Measurements from ENCODE around the gene APOBEC4. TPM values are rescaled to one million over a fixed set of nuclear protein-coding genes. Genes with fewer than 3 reads are reported as not detected.

Gene APOBEC4
- total and polyA plus RNA-seq, 2 of the 13 experiments (the other 11 are each of a cell fraction or from before 2014, with no cell fraction given) = not detected

- no peak for FAIRE-seq
- ChIA-PET CTCF (ENCODE audit: low intra/inter-chr PET ratio, low total read pairs) (interaction anchor here (1.2 kb wide), 1 partner anchor 32 kb away, joined by 3 read pairs; no protein-coding TSS in a partner anchor), POLR2A (no interaction called here)
- Histone ChIP-seq H3K79me2 (ENCODE audit: insufficient read depth, low read length) (no peaks in the 10 kb centered on the region), H4K20me1 (ENCODE audit: insufficient read depth, low read length) (no peaks in the 10 kb centered on the region), H3K36me3 (replicated peaks in 1 of 2; ENCODE audit: control insufficient read depth in 1 of 2, insufficient read depth in 2 of 2, low read length in 2 of 2) (no peaks in the 10 kb centered on the region), H3K27ac (ENCODE audit: extremely low read length, insufficient read depth, low read length) (no peak overlapping the region), H3K27me3 (ENCODE audit: control insufficient read depth in 1 of 2, insufficient read depth in 2 of 2, low read length in 2 of 2) (no peaks in the 10 kb centered on the region), H3K4me2 (ENCODE audit: low read depth, low read length) (no peak overlapping the region), H3K4me1 (ENCODE audit: insufficient read depth, low read length) (no peaks in the 10 kb centered on the region), H3K9me3 (ENCODE audit: low read length) (no peaks in the 10 kb centered on the region), H3K4me3 (replicated peaks in 1 of 3; ENCODE audit: insufficient read depth in 1 of 3, low read depth in 2 of 3, low read length in 3 of 3) (no peak overlapping the region), H3K9ac (ENCODE audit: insufficient read depth, low read depth, low read length) (no peak overlapping the region), H2AFZ (ENCODE audit: low read length) (no peak overlapping the region)
- in situ Hi-C loops (cut with HindIII; ENCODE audit: extremely low pct_ligation_motif_present, low pct_unique_long_range_greater_than_20kb) (no loop called here), intact Hi-C loops (cut with micrococcal nuclease; ENCODE audit: unreplicated experiment) (loop anchor here (10.0 kb wide), 1 partner anchor 53 kb away; the partner anchor contains the start of gene ARPC5)
- no peak for DNase-seq (ENCODE audit: low spot score)
- WGBS (ENCODE audit: low lambda C conversion rate) = 95% methylated on average over 2 of the region's 2 CpGs
- no TSS peak for BruUV-seq (replicated peaks)
- no peak for ATAC-seq
- TF ChIP-seq TEAD2 (CRISPR knock-in tag; IDR thresholded peaks at IDR 0.05) = no peak
- TF ChIP-seq SNRNP70 (IDR thresholded peaks at IDR 0.05; ENCODE audit: low read depth, low read length) = no peak
These were observed 34.6 kb upstream of the APOBEC4 start for GRCh38 chr1:183687546-183688304.

GRCh38 chr1:183686229-183686628, 33.1 kb upstream of the APOBEC4 start:
- Histone ChIP-seq H3K4me1 (ENCODE audit: insufficient read depth, low read length) (no peaks in the 10 kb centered on the region), H3K27me3 (ENCODE audit: control insufficient read depth in 1 of 2, insufficient read depth in 2 of 2, low read length in 2 of 2) (no peaks in the 10 kb centered on the region), H3K4me2 (ENCODE audit: low read depth, low read length) (no peak overlapping the region), H3K36me3 (replicated peaks in 1 of 2; ENCODE audit: control insufficient read depth in 1 of 2, insufficient read depth in 2 of 2, low read length in 2 of 2) (no peaks in the 10 kb centered on the region), H2AFZ (ENCODE audit: low read length) (no peak overlapping the region), H4K20me1 (ENCODE audit: insufficient read depth, low read length) (no peaks in the 10 kb centered on the region), H3K9me3 (ENCODE audit: low read length) (no peaks in the 10 kb centered on the region), H3K4me3 (replicated peaks in 1 of 3; ENCODE audit: insufficient read depth in 1 of 3, low read depth in 2 of 3, low read length in 3 of 3) (no peak overlapping the region), H3K9ac (ENCODE audit: insufficient read depth, low read depth, low read length) (no peak overlapping the region), H3K79me2 (ENCODE audit: insufficient read depth, low read length) (no peaks in the 10 kb centered on the region), H3K27ac (ENCODE audit: extremely low read length, insufficient read depth, low read length) (no peak overlapping the region)
- in situ Hi-C loops (cut with HindIII; ENCODE audit: extremely low pct_ligation_motif_present, low pct_unique_long_range_greater_than_20kb) (no loop called here), intact Hi-C loops (cut with micrococcal nuclease; ENCODE audit: unreplicated experiment) (loop anchor here (10.0 kb wide), 1 partner anchor 51 kb away; the partner anchor contains the start of gene ARPC5)
- TF ChIP-seq CENPT (CRISPR knock-in tag; IDR thresholded peaks at IDR 0.05; ENCODE audit: low read depth) (no peak), HNF4A (CRISPR knock-in tag; IDR thresholded peaks at IDR 0.05) (no peak), GFI1 (CRISPR knock-in tag; IDR thresholded peaks at IDR 0.05; ENCODE audit: borderline replicate concordance) (no peak), ZFP82 (CRISPR knock-in tag; IDR thresholded peaks at IDR 0.05; ENCODE audit: borderline replicate concordance) (no peak), ZNF253 (CRISPR knock-in tag; IDR thresholded peaks at IDR 0.05; ENCODE audit: borderline replicate concordance) (no peak), MAFK (conservative IDR thresholded peaks at IDR 0.05 in 1 of 2, IDR thresholded peaks at IDR 0.05 in 1 of 2; ENCODE audit: low read length in 2 of 2) (peak; percentile 85 to 91), MAFF (IDR thresholded peaks at IDR 0.05; ENCODE audit: low read depth, low read length) (peak; percentile 88), ZBTB1 (CRISPR knock-in tag; IDR thresholded peaks at IDR 0.05; ENCODE audit: borderline replicate concordance) (no peak)
- TF ChIP-seq, protein P1, sequence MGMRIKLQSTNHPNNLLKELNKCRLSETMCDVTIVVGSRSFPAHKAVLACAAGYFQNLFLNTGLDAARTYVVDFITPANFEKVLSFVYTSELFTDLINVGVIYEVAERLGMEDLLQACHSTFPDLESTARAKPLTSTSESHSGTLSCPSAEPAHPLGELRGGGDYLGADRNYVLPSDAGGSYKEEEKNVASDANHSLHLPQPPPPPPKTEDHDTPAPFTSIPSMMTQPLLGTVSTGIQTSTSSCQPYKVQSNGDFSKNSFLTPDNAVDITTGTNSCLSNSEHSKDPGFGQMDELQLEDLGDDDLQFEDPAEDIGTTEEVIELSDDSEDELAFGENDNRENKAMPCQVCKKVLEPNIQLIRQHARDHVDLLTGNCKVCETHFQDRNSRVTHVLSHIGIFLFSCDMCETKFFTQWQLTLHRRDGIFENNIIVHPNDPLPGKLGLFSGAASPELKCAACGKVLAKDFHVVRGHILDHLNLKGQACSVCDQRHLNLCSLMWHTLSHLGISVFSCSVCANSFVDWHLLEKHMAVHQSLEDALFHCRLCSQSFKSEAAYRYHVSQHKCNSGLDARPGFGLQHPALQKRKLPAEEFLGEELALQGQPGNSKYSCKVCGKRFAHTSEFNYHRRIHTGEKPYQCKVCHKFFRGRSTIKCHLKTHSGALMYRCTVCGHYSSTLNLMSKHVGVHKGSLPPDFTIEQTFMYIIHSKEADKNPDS (CRISPR knock-in tag; IDR thresholded peaks at IDR 0.05) = no peak
- ChIA-PET CTCF (ENCODE audit: low intra/inter-chr PET ratio, low total read pairs) (interaction anchor here (2.8 kb wide), 1 partner anchor 31 kb away, joined by 35 read pairs; no protein-coding TSS in a partner anchor), POLR2A (no interaction called here)
- no TSS peak for BruUV-seq (replicated peaks)
- ATAC-seq (no peak), FAIRE-seq (no peak), DNase-seq (ENCODE audit: low spot score) (no peak)
